VCaP (cell line): ENCODE measurements around the gene GAPVD1.
A peak's percentile ranks its signal among the peaks of the same experiment; 100 is the strongest.

Source experiments
- H3K27ac ChIP-seq: fragments of 450-650 bp; 2 replicates; pipeline ENCODE4 v1.5.1; 2017
- TF ChIP-seq, protein P1 (sequence below): fragments of 450-650 bp; conservative IDR thresholded peaks from 2 replicates; pipeline ENCODE4 v1.5.1; 2017; ENCODE audit warnings: mild to moderate bottlenecking, moderate library complexity

GAPVD1 gene

DNA sequence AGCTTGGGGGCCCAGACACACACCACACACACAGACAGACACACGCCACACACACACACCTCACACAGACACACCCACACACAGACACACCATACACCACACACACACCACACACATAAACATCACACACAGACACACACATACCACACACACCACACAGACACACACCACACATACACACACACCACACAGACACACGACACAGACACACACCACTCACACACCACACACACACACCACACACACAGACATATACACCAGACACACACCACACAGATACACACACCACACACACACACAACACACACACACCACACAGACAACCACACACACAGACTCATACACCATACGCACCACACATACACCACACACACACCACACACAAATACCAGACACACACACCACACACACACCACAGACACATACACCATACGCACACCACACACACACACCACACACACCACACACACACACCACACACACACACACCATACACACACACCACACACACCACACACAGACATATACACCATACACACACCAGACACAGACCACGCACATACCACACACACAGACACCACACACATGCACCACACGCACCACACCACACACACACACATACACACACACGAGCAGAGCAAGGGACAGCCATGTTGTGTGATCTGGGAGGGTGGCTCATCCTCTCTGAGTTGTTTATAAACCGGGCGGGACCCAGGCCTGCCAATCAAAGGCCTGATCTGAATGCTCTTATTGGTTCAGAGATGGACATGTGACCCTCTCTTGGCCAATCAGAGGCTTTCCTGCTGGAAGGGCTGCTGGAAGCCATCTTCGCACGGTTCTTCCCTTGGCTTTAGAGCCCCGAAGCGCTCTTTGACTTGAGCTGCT, 148.3 kb downstream of the GAPVD1 start:
- H3K27ac ChIP-seq, result peak overlapping the region; percentile 39; the same call in 1 of the 2 replicates
- TF ChIP-seq, protein P1, sequence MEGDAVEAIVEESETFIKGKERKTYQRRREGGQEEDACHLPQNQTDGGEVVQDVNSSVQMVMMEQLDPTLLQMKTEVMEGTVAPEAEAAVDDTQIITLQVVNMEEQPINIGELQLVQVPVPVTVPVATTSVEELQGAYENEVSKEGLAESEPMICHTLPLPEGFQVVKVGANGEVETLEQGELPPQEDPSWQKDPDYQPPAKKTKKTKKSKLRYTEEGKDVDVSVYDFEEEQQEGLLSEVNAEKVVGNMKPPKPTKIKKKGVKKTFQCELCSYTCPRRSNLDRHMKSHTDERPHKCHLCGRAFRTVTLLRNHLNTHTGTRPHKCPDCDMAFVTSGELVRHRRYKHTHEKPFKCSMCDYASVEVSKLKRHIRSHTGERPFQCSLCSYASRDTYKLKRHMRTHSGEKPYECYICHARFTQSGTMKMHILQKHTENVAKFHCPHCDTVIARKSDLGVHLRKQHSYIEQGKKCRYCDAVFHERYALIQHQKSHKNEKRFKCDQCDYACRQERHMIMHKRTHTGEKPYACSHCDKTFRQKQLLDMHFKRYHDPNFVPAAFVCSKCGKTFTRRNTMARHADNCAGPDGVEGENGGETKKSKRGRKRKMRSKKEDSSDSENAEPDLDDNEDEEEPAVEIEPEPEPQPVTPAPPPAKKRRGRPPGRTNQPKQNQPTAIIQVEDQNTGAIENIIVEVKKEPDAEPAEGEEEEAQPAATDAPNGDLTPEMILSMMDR, result no peak

DNA sequence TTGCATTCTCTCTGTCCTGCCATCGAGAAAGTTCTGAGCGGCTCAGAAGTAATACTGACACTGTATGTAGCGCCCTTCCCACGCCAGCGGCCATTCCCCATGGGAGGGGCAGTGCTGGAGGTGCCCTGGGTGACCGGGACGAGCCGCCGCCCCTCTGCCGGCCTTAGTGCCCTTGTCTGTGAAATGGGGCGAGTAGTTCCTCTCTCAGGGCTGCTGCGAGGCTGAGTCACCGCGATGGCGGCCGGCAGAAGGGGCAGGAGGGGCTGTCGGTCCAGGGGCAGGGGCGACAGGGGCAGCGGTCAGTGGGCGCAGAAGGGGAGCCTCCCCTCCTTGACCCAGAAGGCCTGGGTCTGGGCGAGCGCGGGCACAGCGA, 148.9 kb downstream of the GAPVD1 start:
- TF ChIP-seq, protein P1, result no peak
- H3K27ac ChIP-seq, result peak overlapping the region; percentile 39; the same call in 1 of the 2 replicates

DNA sequence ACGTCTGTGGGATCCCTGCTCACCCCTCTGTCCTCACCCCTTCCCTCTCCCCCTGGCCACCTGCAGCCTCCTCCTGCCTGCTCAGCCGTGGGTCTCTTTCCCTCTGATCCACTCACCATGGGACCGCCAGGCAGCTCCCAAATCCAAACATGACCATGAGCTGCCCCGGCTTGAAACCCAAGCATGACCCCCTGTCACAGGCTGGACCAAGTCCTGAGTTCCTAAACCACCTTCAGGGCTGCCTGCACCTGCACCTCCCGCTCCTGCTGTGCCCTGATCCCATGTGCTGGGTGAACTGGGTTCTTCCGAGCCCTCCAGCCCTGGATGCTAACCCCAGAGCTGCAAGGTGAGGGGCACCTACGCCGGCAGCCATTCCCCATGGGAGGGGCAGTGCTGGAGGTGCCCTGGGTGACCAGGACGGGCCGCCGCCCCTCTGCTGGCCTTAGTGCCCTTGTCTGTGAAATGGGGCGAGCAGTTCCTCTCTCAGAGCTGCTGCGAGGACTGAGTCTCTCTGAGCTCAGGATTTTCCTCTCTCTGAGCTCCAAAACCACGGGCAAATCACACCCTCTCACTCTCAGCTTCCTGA, 149.6 kb downstream of the GAPVD1 start:
- peak overlapping the region; percentile 39; the same call in 1 of the 2 replicates for H3K27ac ChIP-seq
- TF ChIP-seq, protein P1, result no peak

DNA sequence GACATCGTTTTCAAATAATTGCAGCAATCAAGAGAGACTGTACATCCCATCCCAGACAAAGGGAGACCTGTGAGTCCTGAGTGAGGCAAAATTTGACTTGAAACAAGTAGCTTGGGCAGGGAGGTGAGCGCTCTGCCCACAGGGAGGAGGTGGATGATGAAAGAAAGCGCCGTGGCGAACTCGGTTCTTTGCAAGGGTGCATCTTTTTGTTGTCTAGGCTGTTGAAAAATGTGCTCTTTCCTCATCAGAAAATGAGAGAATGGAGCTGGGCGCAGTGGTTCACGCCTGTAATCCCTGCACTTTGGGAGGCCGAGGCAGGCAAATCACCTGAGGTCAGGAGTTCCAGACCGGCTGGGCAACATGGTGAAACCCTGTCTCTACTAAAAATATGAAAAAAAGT, 150.5 kb downstream of the GAPVD1 start:
- TF ChIP-seq, protein P1, result no peak
- H3K27ac ChIP-seq, result no peak overlapping the region

DNA sequence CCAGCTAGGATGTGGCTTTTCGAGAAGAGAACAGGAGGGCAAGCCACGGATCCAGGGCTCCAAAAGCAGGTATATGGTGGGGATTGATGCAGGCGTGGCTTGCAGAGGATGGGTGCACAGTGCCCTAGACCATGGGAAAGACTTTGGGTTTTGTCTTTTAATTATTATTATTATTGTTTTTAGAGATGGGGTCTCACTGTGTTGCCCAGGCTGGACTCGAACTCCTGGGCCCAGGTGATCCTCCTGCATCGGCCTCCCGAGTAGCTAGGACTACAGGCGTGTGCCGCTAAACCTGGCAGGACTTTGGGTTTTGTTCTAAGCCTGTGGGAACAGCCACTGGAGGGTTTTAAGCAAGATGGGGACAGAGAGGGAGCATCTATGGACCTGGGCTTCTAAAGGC, 152.0 kb downstream of the GAPVD1 start:
- no peak overlapping the region for H3K27ac ChIP-seq
- TF ChIP-seq, protein P1, result no peak

DNA sequence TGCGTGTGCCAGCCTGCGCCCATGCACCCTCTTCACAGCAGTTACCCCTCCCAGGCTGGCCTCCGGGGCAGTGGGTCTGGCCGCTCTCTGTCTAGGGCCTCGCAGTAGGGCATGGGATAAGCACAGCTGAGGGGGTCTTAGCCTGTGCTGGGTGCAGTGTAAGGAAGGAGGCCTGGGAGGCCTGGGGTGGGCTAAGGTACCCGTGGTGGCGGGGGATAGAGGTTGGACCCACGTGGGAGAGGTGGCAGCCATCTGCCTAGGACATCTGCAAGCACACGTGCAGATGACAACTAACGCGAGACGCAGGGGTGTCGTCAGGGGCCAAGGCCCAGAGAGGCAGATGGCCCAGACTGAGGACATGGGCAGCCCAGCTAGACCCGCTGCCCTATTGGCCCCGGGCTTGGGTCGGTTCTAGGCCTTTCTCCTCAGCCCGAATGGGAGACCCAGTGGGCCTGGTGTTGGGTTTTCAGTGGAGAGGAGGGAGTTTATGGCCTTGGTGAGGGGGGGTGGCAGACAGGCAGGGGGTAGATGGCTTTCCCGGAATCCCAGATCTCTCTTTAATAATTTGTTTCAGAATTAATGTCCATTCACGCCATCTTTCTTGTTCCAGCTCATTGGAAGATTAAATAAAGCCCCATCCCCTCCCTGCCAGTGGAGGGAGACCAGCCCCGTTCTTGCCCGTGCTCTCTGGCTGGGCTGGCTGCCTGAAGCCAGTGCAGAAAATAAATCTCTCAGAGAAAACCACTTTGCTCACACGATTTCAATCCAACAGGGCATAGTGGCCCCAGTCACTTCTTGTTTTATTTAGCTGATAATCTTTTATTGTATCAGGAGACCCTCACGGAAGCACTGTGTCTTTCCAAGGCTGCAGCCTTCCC, 154.2 kb downstream of the GAPVD1 start:
- TF ChIP-seq, protein P1, result no peak
- H3K27ac ChIP-seq, result no peak overlapping the region

DNA sequence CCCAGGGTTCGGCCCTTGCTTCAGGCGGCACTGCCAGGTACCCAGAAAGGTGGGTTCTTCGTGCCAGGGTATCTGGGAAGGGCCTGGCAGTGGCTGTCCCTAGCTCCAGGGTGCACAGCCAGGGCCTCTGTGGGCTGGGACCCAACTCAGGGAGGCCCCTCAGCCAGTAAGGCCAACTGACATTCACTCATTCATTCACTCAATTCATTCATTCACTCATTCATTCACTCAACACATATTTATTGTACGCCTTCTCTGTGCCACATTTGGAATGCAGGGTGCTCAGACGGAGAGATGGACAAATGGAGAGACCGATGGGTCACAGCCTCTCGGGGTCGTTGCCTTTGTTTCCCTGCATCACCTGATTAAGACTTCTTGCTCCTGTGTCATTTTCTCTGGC, 154.9 kb downstream of the GAPVD1 start:
- TF ChIP-seq, protein P1, result no peak
- H3K27ac ChIP-seq, result no peak overlapping the region
